NCI-H526 (cell line): Measurements from ENCODE around the gene NSD2.
"Not testable (repeated sequence)": the region's sequence is repeated elsewhere in the genome, so short reads cannot be mapped to it uniquely, and the experiment has no call there.

Experiments used
- DNase-seq, 2 experiments: peaks; one replicate each; lab custom pipeline; 2025; lab: John Stamatoyannopoulos, UW

NSD2 gene

DNA sequence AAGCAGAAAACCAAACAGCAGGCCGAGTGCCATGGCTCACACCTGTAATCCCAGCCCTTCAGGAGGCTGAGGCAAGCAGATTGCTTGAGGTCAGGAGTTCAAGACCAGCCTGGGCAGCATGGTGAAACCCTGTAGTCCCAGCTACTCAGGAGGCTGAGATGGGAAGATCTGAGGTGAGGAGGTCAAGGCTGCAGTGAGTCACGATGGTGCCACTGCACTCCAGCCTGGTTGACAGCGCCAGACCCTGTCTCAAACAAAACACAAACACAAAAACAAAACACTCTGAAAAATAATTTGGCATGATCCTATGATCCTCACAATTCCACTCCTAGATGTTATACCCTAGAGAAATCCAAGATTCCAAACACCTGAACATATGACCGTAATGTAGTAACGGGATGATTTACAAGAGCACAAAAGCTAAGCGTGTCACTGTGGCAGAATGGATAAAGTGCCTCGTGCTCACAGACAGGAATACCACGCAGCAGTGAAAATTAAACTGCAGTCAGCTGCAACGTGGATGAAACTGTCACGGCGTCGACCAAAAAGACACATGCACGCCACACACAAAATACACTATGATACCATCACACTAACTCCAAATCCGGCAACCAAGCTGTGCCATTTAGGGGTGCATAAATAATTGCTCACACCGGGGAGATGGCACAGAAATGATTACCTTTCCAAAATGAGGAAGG is 135.9 kb downstream of the NSD2 start:
- no peak for DNase-seq

DNA sequence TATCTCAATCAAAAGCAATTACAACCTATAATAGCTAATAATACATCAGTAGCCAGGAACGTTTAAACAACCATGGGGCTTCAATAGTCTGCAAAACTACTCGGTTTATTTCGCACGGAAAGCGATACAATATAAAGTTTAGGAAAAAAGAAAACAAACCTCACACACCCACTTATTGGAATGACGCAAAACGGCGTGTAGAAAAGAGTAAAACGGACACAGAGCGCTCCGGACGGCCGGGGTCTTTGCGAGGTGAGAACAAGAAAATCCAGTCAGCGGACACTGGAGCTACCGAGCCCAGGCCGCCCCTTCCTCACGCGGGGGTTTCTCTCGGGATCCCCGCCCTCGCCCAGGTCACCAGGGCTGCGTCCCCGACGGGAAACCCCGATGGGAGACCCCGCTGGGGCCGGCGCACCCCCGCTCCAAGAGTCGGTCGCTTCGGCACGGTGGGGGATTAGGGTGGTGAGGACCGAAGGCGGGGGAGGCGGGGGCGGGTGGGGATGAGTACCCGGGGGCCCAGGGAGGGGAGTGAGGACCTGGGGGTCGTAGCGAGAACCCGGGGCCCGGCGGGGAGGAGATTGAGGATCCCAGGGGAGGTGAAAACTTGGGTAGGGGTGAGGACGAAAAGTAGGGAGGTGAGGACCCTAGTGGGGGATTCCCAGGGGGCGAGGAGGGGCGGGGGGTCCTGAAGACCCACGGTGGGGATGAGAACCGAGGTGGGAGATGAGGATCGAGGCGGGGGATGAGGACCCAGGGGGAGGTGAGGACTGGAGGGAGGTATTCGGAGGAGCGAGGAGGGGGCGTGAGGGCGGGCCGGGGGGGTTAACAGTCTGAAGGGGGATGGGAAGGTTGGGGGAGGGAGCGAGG is 136.8 kb downstream of the NSD2 start:
- peak in 1 of 2 experiments; percentile 45 for DNase-seq

DNA sequence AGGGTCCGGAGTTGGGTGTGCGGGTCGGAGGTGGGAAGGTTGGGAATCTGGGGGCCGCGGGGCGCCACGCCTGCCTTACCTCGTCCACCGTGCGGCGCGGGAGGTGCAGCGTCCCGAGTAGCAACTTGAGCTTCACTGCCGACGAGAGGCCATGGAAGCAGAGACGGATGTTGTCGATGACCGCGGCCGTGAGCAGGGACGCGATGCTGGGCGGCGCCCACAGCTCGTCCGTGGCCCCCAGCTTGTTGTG is 137.4 kb downstream of the NSD2 start:
- no peak for DNase-seq

DNA sequence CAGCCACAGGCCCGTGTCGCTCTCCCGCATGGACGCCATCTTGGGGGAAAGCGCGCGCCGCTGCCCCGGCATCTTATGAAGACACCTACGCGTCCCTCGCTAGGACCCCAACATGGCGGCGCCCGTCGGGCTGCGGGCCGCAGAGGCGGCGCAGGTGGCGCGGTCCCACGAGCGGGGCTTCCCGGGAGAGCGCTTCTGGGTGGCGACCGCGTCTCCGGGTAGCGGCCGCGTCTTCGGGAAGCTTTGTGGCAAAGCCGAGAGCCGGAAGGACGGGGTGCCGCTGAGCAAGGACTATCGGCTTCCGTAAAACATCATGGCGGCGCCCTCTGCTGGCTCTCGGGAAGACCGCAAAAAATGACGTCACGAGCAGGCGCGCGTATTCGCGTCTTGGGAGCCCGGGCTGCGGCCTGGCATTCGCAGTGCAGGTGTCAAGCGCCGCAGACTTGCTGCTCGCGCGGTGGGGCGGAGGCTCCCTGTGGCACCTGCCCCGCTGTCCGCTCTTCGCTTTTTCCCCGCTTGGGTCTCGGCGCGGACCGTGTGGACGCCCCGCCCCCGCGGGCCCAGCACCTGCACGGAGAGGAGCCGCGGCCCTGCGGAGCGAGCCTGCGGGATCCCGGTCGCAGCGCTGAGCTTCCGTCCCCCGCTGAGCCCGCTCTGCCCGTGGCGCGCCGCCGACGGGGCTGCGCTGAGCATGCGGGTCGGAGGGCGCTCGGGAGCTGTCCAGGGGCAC is 137.9 kb downstream of the NSD2 start, which contains the start of gene NELFA:
Gene NELFA, minus strand, starts transcription at position 54 of the 730 bp plus-strand sequence. Its CDS starts 15 bp downstream, at position 39.
- peak; percentile 88 to 99 for DNase-seq

DNA sequence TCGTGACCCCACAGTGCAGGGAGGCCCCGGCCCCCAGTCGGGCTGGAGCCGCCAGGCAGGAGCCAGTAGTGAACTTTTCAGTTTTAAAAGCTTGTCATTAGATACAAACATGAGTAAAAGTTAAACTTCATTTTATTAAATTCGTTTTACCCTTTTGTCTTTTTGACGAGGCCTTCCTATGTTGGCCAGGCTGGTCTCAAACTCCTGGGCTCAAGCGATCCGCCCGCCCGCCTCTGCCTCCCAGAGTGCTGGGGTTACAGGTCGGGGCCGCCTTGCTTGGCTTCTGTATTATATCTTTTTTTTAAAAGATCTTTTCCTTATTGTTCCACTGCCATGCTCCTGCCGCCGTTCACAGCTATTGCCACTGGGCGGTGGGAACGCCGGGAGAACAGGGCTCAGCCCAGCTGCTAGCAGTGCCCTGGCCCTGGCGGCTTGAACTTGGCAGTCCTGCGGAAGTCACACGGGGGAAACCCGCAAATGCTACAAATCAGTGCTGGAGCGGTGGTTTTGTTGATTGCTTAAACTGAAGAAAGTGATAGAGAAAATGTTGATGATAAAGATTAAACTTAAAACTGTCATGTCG is 138.5 kb downstream of the NSD2 start:
- peak; percentile 45 to 76 for DNase-seq

DNA sequence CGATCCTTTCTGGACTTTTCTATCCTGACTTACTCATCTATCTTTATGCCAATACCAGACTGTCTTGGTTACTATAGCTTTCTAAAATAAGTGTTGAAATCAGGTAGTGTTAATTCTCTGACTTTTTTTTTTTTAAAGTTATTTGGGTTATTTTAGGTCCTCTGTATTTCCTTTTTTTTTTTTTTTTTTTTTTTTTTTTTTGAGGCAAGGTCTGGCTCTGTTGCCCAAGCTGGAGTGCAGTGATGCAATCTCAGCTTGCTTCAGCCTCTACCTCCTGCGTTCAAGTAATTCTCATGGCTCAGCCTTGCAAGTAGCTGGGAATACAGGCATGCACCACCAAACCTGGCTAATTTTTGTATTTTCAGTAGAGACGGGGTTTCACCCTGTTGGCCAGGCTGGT is 140.4 kb downstream of the NSD2 start:
- no peak for DNase-seq

DNA sequence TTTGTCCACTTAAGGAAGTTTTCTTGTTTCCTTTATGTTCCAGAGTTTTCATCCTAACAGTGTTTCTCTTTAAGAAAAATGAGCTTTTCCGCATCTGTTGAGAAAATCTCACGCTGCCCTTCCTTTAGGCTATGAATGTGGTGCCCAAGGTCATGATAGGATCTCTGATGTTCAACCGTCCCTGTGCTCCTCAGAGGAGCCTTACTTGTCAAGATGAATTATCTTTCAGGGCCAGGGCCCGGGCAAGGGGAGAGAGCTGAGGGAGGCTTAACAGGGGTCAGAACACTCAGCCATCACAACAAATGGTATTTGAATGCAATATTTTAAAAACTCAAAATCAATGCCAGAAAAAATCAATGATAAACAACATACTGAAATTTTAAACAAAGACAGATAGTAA is 143.8 kb downstream of the NSD2 start:
- DNase-seq: no peak

DNA sequence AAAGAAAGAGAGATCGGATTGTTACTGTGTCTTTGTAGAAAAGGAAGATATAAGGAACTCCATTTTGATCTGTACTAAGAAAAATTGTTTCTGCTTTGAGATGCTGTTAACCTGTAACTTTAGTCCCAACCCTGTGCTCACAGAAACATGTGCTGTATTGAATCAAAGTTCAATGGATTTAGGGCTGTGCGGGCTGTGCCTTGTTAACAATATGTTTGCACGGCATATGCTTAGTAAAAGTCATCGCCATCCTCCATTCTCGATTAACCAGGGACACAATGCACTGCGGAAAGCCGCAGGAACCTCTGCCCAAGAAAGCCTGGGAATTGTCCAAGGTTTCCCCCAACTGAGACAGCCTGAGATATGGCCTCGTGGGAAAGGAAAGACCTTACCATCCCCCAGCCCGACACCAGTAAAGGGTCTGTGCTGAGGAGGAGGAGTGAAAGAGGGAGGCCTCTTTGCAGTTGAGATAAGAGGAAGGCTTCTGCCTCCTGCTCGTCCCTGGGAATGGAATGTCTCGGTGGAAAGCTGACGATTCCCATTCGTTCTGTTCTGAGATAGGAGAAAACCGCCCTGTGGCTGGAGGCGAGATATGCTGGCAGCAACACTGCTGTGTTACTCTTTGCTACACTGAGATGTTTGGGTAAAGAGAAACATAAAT is 150.3 kb downstream of the NSD2 start:
- DNase-seq: not testable (repeated sequence)

DNA sequence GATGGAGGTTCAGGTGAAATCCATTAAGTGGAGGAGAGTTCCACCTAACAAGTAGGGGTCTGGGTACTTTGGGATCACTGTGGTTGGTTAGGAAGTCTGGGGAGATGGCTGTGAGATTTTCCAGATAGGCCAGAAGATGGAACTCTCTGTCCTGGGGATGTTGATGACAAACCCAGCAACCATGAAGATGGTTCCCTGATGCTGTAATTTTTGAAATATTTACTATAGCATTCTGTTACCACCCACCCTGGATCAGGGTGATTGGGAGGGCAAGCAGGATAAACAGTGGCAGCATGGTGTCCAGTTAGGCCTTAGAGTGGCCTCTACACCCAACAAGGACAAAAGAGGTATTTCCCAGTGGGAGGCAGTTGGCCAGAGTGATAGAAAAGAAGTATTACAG is 153.5 kb downstream of the NSD2 start:
- no peak for DNase-seq

DNA sequence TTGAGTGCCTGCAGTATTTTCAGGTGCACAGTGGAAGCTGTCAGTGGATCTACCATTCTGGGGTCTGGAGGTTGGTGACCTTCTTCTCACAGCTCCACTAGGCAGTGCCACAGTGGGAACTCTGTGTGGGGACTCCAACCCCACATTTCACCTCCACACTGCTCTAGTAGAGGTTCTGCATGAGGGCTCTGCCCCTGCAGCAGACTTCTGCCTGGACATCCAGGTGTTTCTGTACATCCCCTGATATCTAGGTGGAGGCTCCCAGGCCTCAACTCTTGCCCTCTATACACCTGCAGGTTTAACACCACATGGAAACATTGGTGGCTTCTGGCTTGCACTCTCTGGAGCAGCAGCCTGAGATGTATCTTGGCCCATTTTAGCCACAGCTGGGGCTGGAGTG is 154.6 kb downstream of the NSD2 start:
- DNase-seq: no peak

DNA sequence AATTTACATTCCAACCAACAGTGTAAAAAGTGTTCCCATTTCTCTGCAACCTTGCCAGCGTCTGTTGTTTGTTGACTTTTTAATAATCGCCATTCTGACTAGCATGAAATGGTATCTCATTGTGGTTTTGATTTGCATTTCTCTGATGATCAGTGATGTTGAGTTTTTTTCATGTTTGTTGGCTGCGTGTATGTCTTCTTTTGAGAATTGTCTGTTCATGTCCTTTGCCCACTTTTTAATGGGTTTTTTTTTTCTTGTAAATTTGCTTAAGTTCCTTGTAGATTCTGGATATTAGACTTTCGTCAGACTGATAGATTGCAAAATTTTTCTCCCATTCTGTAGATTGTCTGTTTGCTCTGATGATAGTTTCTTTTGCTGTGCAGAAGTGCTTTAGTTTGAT is 155.9 kb downstream of the NSD2 start:
- DNase-seq: peak in 1 of 2 experiments; percentile 25

DNA sequence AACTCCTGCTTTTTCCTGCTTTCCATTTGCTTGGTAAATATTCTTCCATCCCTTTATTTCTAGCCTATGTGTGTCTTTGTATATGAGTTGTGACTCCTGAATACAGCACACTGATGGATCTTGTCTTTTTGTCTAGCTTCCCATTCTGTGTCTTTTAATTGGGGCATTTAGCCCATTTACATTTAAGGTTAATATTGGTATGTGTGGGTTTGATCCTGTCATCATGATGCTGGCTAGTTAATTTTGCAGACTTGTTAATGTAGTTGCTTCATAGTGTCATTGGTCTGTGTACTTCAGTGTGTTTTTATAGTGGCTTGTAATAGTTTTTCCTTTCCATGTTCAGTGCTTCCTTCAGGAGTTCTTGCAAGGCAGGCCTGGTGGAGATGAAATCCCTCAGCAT is 160.0 kb downstream of the NSD2 start:
- DNase-seq: not testable (repeated sequence)
